ENCODE measurements around the gene C18orf32. TPM values are rescaled to one million over a fixed set of nuclear protein-coding genes. Genes with fewer than 3 reads are reported as not detected.

The C18orf32 gene
- total and polyA plus RNA-seq, 2 of the 13 experiments (the other 11 are each of a cell fraction or from before 2014, with no cell fraction given), result 17.6 to 20.6 TPM

GRCh38 chr18:49483198-49483597 lies 3.8 kb downstream of the C18orf32 start:
- no peak for FAIRE-seq
- Histone ChIP-seq H3K9me3 (ENCODE audit: low read length) (no peaks in the 10 kb centered on the region), H3K27me3 (ENCODE audit: control insufficient read depth in 1 of 2, insufficient read depth in 2 of 2, low read length in 2 of 2) (no peaks in the 10 kb centered on the region), H3K9ac (ENCODE audit: insufficient read depth, low read depth, low read length) (no peak overlapping the region), H3K36me3 (replicated peaks in 1 of 2; ENCODE audit: control insufficient read depth in 1 of 2, insufficient read depth in 2 of 2, low read length in 2 of 2) (peaks cover 2 to 17% of the 10 kb centered on the region in 2 experiments; a peak in 3 of 5 replicates), H2AFZ (ENCODE audit: low read length) (no peak overlapping the region), H3K4me1 (ENCODE audit: insufficient read depth, low read length) (peaks cover 10% of the 10 kb centered on the region), H3K79me2 (ENCODE audit: insufficient read depth, low read length) (peaks cover 20% of the 10 kb centered on the region), H3K4me2 (ENCODE audit: low read depth, low read length) (no peak overlapping the region), H3K27ac (ENCODE audit: extremely low read length, insufficient read depth, low read length) (no peak overlapping the region), H3K4me3 (replicated peaks in 1 of 3; ENCODE audit: insufficient read depth in 1 of 3, low read depth in 2 of 3, low read length in 3 of 3) (no peak overlapping the region), H4K20me1 (ENCODE audit: insufficient read depth, low read length) (peaks cover 5% of the 10 kb centered on the region; the same call in 1 of the 2 replicates)
- in situ Hi-C loops (cut with HindIII; ENCODE audit: extremely low pct_ligation_motif_present, low pct_unique_long_range_greater_than_20kb) (no loop called here), intact Hi-C loops (cut with micrococcal nuclease; ENCODE audit: unreplicated experiment) (no loop called here)
- TF ChIP-seq ZNF354B (CRISPR knock-in tag; IDR thresholded peaks at IDR 0.05) (no peak), TFAP4 (IDR thresholded peaks at IDR 0.05; ENCODE audit: borderline replicate concordance, low read depth) (no peak)
- POLR2A ChIA-PET, result no interaction called here
- CTCF ChIA-PET (ENCODE audit: low intra/inter-chr PET ratio, low total read pairs), result no interaction called here
- no peak for ATAC-seq
- no peak for DNase-seq (ENCODE audit: low spot score)
- no TSS peak for BruUV-seq (replicated peaks)

DNA sequence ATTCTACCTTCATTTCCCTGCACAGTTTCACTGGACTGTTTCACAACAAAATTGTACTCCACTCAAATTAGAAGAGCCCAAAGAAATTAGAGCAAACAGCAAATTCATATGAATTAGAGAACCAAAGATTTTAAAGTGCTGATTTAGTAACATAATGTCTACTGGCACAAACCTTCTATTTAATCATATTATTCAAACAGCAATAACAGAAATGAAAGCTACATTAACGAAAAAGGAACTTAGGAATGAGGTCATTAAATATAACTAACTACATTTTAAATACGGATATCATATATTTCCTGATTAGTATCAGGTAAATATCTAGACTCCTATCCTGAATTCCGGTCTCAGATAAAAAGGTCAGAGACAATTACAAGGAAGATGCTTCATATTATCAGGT lies 5.1 kb downstream of the C18orf32 start:
- Histone ChIP-seq H3K27me3 (ENCODE audit: control insufficient read depth in 1 of 2, insufficient read depth in 2 of 2, low read length in 2 of 2) (no peaks in the 10 kb centered on the region), H3K4me1 (ENCODE audit: insufficient read depth, low read length) (no peaks in the 10 kb centered on the region), H2AFZ (ENCODE audit: low read length) (no peak overlapping the region), H3K27ac (ENCODE audit: extremely low read length, insufficient read depth, low read length) (no peak overlapping the region), H3K4me2 (ENCODE audit: low read depth, low read length) (no peak overlapping the region), H3K79me2 (ENCODE audit: insufficient read depth, low read length) (peaks cover 20% of the 10 kb centered on the region), H3K9ac (ENCODE audit: insufficient read depth, low read depth, low read length) (no peak overlapping the region), H4K20me1 (ENCODE audit: insufficient read depth, low read length) (no peaks in the 10 kb centered on the region), H3K9me3 (ENCODE audit: low read length) (no peaks in the 10 kb centered on the region), H3K4me3 (replicated peaks in 1 of 3; ENCODE audit: insufficient read depth in 1 of 3, low read depth in 2 of 3, low read length in 3 of 3) (no peak overlapping the region), H3K36me3 (replicated peaks in 1 of 2; ENCODE audit: control insufficient read depth in 1 of 2, insufficient read depth in 2 of 2, low read length in 2 of 2) (peaks cover 2 to 17% of the 10 kb centered on the region in 2 experiments; a peak in 3 of 5 replicates)
- ChIA-PET POLR2A (no interaction called here), CTCF (ENCODE audit: low intra/inter-chr PET ratio, low total read pairs) (no interaction called here)
- FAIRE-seq (no peak), ATAC-seq (no peak), DNase-seq (ENCODE audit: low spot score) (no peak)
- WGBS (ENCODE audit: low lambda C conversion rate), result 97% methylated on average over 3 of the region's 3 CpGs
- BruUV-seq (replicated peaks), result TSS peak; percentile 16
- intact Hi-C loops (cut with micrococcal nuclease; ENCODE audit: unreplicated experiment) (no loop called here), in situ Hi-C loops (cut with HindIII; ENCODE audit: extremely low pct_ligation_motif_present, low pct_unique_long_range_greater_than_20kb) (no loop called here)
- TF ChIP-seq ISL2 (CRISPR knock-in tag; IDR thresholded peaks at IDR 0.05) (no peak), ATF5 (CRISPR knock-in tag; IDR thresholded peaks at IDR 0.05; ENCODE audit: low read depth) (no peak), EED (CRISPR knock-in tag; IDR thresholded peaks at IDR 0.05) (no peak), TCF12 (IDR thresholded peaks at IDR 0.05) (no peak), TCF12 (CRISPR knock-in tag; IDR thresholded peaks at IDR 0.05) (no peak), ZNF589 (CRISPR knock-in tag; conservative IDR thresholded peaks at IDR 0.05) (no peak), ZFP37 (CRISPR knock-in tag; IDR thresholded peaks at IDR 0.05; ENCODE audit: borderline replicate concordance) (no peak), ZMYM4 (CRISPR knock-in tag; IDR thresholded peaks at IDR 0.05) (no peak), STAT5B (CRISPR knock-in tag; IDR thresholded peaks at IDR 0.05) (no peak), NFATC3 (CRISPR knock-in tag; IDR thresholded peaks at IDR 0.05) (no peak), IRX3 (CRISPR knock-in tag; IDR thresholded peaks at IDR 0.05; ENCODE audit: borderline replicate concordance, low read depth) (no peak), NRL (CRISPR knock-in tag; IDR thresholded peaks at IDR 0.05; ENCODE audit: borderline replicate concordance) (no peak), ZSCAN29 (CRISPR knock-in tag; conservative IDR thresholded peaks at IDR 0.05) (no peak), YEATS4 (CRISPR knock-in tag; IDR thresholded peaks at IDR 0.05; ENCODE audit: borderline replicate concordance) (no peak)
- TF ChIP-seq, protein P1, sequence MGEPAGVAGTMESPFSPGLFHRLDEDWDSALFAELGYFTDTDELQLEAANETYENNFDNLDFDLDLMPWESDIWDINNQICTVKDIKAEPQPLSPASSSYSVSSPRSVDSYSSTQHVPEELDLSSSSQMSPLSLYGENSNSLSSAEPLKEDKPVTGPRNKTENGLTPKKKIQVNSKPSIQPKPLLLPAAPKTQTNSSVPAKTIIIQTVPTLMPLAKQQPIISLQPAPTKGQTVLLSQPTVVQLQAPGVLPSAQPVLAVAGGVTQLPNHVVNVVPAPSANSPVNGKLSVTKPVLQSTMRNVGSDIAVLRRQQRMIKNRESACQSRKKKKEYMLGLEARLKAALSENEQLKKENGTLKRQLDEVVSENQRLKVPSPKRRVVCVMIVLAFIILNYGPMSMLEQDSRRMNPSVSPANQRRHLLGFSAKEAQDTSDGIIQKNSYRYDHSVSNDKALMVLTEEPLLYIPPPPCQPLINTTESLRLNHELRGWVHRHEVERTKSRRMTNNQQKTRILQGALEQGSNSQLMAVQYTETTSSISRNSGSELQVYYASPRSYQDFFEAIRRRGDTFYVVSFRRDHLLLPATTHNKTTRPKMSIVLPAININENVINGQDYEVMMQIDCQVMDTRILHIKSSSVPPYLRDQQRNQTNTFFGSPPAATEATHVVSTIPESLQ (CRISPR knock-in tag; conservative IDR thresholded peaks at IDR 0.05), result no peak

Measured in HepG2 (cell line).